NOMO-1 treated with DMSO at 0.1 percent for 48 hours (cell line): Measurements from ENCODE around the gene PRKN.
"Not testable (repeated sequence)": the region's sequence is repeated elsewhere in the genome, so short reads cannot be mapped to it uniquely, and the experiment has no call there.

Source experiments
- DNase-seq: peaks from one replicate; lab custom pipeline; 2025; ENCODE audit not compliant: unreplicated experiment; lab: John Stamatoyannopoulos, UW

PRKN gene

GRCh38 chr6:161536224-161536630 is 1191.3 kb downstream of the PRKN start:
- DNase-seq, result no peak

- DNase-seq, result no peak
These were observed 1193.2 kb downstream of the PRKN start for GRCh38 chr6:161534264-161534873.

GRCh38 chr6:161533266-161533665 is 1194.3 kb downstream of the PRKN start:
- DNase-seq, result no peak

GRCh38 chr6:161532536-161532935 is 1195.0 kb downstream of the PRKN start:
- DNase-seq, result no peak

GRCh38 chr6:161526794-161527193 is 1200.8 kb downstream of the PRKN start:
- no peak for DNase-seq

- no peak for DNase-seq
These were observed 1204.2 kb downstream of the PRKN start for GRCh38 chr6:161523362-161523761.

GRCh38 chr6:161522276-161522675 is 1205.3 kb downstream of the PRKN start:
- no peak for DNase-seq

GRCh38 chr6:161511447-161512095 is 1216.0 kb downstream of the PRKN start:
- DNase-seq, result no peak

GRCh38 chr6:161508341-161508740 is 1219.2 kb downstream of the PRKN start:
- DNase-seq, result no peak

GRCh38 chr6:161507375-161507774 is 1220.2 kb downstream of the PRKN start:
- DNase-seq, result no peak

GRCh38 chr6:161503570-161503969 is 1224.0 kb downstream of the PRKN start:
- DNase-seq, result no peak

GRCh38 chr6:161498881-161499280 is 1228.7 kb downstream of the PRKN start:
- no peak for DNase-seq

- DNase-seq, result no peak
These were observed 1229.2 kb downstream of the PRKN start for GRCh38 chr6:161498359-161498758.

GRCh38 chr6:161496941-161497340 is 1230.6 kb downstream of the PRKN start:
- no peak for DNase-seq

- not testable (repeated sequence) for DNase-seq
These were observed 1231.3 kb downstream of the PRKN start for GRCh38 chr6:161496271-161496670.

GRCh38 chr6:161494566-161494965 is 1233.0 kb downstream of the PRKN start:
- no peak for DNase-seq

- DNase-seq, result no peak
These were observed 1233.9 kb downstream of the PRKN start for GRCh38 chr6:161493576-161494118.

GRCh38 chr6:161489626-161490306 is 1237.8 kb downstream of the PRKN start:
- no peak for DNase-seq

GRCh38 chr6:161487694-161488093 is 1239.9 kb downstream of the PRKN start:
- no peak for DNase-seq

- DNase-seq, result no peak
These were observed 1240.4 kb downstream of the PRKN start for GRCh38 chr6:161487217-161487531.

- no peak for DNase-seq
These were observed 1241.0 kb downstream of the PRKN start for GRCh38 chr6:161486361-161487216.
